Hepatocyte (in vitro differentiated cells): ENCODE data around the gene AFF2. TPM values are rescaled to one million over a fixed set of nuclear protein-coding genes. Genes with fewer than 3 reads are reported as not detected.

Experiments
- DNase-seq: peaks from one replicate; pipeline ENCODE4 v3.0.0-alpha.2; 2016; ENCODE audit warnings: low spot score
- H2AFZ ChIP-seq: fragments of 200-600 bp; sonication (generic); 2 replicates; pipeline ENCODE4 v1.6.0; 2016; ENCODE audit warnings: antibody characterized with exemption, mild to moderate bottlenecking
- H3K27ac ChIP-seq: fragments of 200-600 bp; sonication (generic); 2 replicates; pipeline ENCODE4 v1.5.1; 2016; ENCODE audit warnings: mild to moderate bottlenecking
- H3K27me3 ChIP-seq: fragments of 200-600 bp; sonication (generic); 2 replicates; pipeline ENCODE4 v1.6.1; 2016
- H3K36me3 ChIP-seq: fragments of 200-600 bp; sonication (generic); replicated peaks from 2 replicates; pipeline ENCODE4 v1.5.1; 2016; ENCODE audit warnings: low read depth; ENCODE audit not compliant: insufficient read depth
- H3K4me1 ChIP-seq: fragments of 200-600 bp; sonication (generic); 2 replicates; pipeline ENCODE4 v1.5.1; 2016; ENCODE audit warnings: mild to moderate bottlenecking, moderate library complexity; ENCODE audit not compliant: insufficient read depth
- H3K4me2 ChIP-seq: fragments of 200-600 bp; sonication (generic); 2 replicates; pipeline ENCODE4 v1.6.0; 2016
- H3K4me3 ChIP-seq: fragments of 200-600 bp; sonication (generic); 2 replicates; pipeline ENCODE4 v1.5.1; 2016; ENCODE audit warnings: mild to moderate bottlenecking
- H3K79me2 ChIP-seq: fragments of 200-600 bp; sonication (generic); 2 replicates; pipeline ENCODE4 v1.6.0; 2017; ENCODE audit warnings: mild to moderate bottlenecking
- H3K9me2 ChIP-seq: fragments of 200-600 bp; sonication (generic); replicated peaks from 2 replicates; pipeline ENCODE4 v1.6.0; 2017; ENCODE audit warnings: mild to moderate bottlenecking; ENCODE audit not compliant: insufficient read depth
- H3K9me3 ChIP-seq: fragments of 200-600 bp; sonication (generic); 2 replicates; pipeline ENCODE4 v1.5.1; 2016; ENCODE audit warnings: low read depth, mild to moderate bottlenecking
- H4K20me1 ChIP-seq: fragments of 200-600 bp; sonication (generic); 2 replicates; pipeline ENCODE4 v1.6.0; 2016; ENCODE audit warnings: mild to moderate bottlenecking; ENCODE audit not compliant: insufficient read depth, poor library complexity, severe bottlenecking
- CTCF ChIP-seq: fragments of 200-600 bp; sonication (generic); IDR thresholded peaks from 2 replicates; pipeline ENCODE4 v1.5.1; 2016; ENCODE audit warnings: antibody characterized with exemption, mild to moderate bottlenecking; ENCODE audit not compliant: poor library complexity
- EZH2 ChIP-seq: fragments of 200-600 bp; sonication (generic); IDR thresholded peaks from 2 replicates; pipeline ENCODE4 v1.6.1; 2016; ENCODE audit warnings: antibody characterized with exemption, mild to moderate bottlenecking, borderline replicate concordance
- EZH2phosphoT487 ChIP-seq: fragments of 200-600 bp; sonication (generic); IDR thresholded peaks from one replicate; pipeline ENCODE4 v1.6.1; 2018; ENCODE audit warnings: antibody characterized with exemption, mild to moderate bottlenecking, low read depth, moderate library complexity; ENCODE audit not compliant: unreplicated experiment, severe bottlenecking
- WGBS: methylation state at CpG from one replicate; pipeline ENCODE4 v1.1.6; 2016; ENCODE audit warnings: low lambda C conversion rate; ENCODE audit errors: missing lambda C conversion rate; 5-methylcytosine and 5-hydroxymethylcytosine counted together
- polyA plus RNA-seq: library from polyadenylated mRNA; unstranded; fragments of >200 nt; fragmentation: Nextera tagmentation; extraction: Ambion mirVana; gene quantifications from 2 replicates; pipeline ENCODE4 v1.2.1, GENCODE V29; 2016
- total RNA-seq: library from RNA; depleted of rRNA; stranded (reverse); fragments of >200 nt; gene quantifications from 2 replicates; pipeline ENCODE4 v1.2.3, GENCODE V29; 2014

Gene AFF2
- total and polyA plus RNA-seq, 2 experiments from 2014 or later = 2.1 to 6.5 TPM

- Histone ChIP-seq H3K4me2 (no peak overlapping the region), H3K4me3 (no peak overlapping the region), H3K36me3 (no peaks in the 10 kb centered on the region), H3K9me3 (no peaks in the 10 kb centered on the region), H3K27ac (no peak overlapping the region), H3K27me3 (no peaks in the 10 kb centered on the region), H3K79me2 (no peaks in the 10 kb centered on the region), H4K20me1 (no peaks in the 10 kb centered on the region), H3K9me2 (no peaks in the 10 kb centered on the region), H3K4me1 (no peaks in the 10 kb centered on the region), H2AFZ (no peak overlapping the region)
- WGBS = 52% methylated on average over 4 of the region's 4 CpGs
- no peak for DNase-seq
- TF ChIP-seq CTCF (no peak), EZH2 (no peak), EZH2phosphoT487 (no peak)
Measured at GRCh38 chrX:148466292-148466691, 34.1 kb upstream of the AFF2 start.

GRCh38 chrX:148470324-148470723, 30.1 kb upstream of the AFF2 start:
- Histone ChIP-seq H3K4me2 (no peak overlapping the region), H3K9me2 (no peaks in the 10 kb centered on the region), H3K27me3 (no peaks in the 10 kb centered on the region), H2AFZ (no peak overlapping the region), H3K9me3 (no peaks in the 10 kb centered on the region), H3K27ac (no peak overlapping the region), H4K20me1 (no peaks in the 10 kb centered on the region), H3K4me1 (no peaks in the 10 kb centered on the region), H3K79me2 (no peaks in the 10 kb centered on the region), H3K4me3 (no peak overlapping the region), H3K36me3 (no peaks in the 10 kb centered on the region)
- DNase-seq = no peak
- 70% methylated on average over 2 of the region's 2 CpGs for WGBS
- no peak for TF ChIP-seq CTCF
- TF ChIP-seq EZH2 = no peak
- no peak for TF ChIP-seq EZH2phosphoT487

- no peaks in the 10 kb centered on the region for H4K20me1 ChIP-seq
- H3K9me2 ChIP-seq = no peaks in the 10 kb centered on the region
- TF ChIP-seq EZH2 (no peak), CTCF (no peak), EZH2phosphoT487 (no peak)
- no peaks in the 10 kb centered on the region for H3K9me3 ChIP-seq
- H2AFZ ChIP-seq = no peak overlapping the region
- H3K4me1 ChIP-seq = no peaks in the 10 kb centered on the region
- H3K27ac ChIP-seq = no peak overlapping the region
- no peak overlapping the region for H3K4me3 ChIP-seq
- no peaks in the 10 kb centered on the region for H3K36me3 ChIP-seq
- 85% methylated on average over 4 of the region's 4 CpGs for WGBS
- H3K4me2 ChIP-seq = no peak overlapping the region
- no peaks in the 10 kb centered on the region for H3K27me3 ChIP-seq
- DNase-seq = no peak
- H3K79me2 ChIP-seq = no peaks in the 10 kb centered on the region
Measured at GRCh38 chrX:148474030-148474429, 26.4 kb upstream of the AFF2 start.

- Histone ChIP-seq H3K4me2 (no peak overlapping the region), H4K20me1 (no peaks in the 10 kb centered on the region), H3K27me3 (no peaks in the 10 kb centered on the region), H3K9me3 (no peaks in the 10 kb centered on the region), H3K4me1 (no peaks in the 10 kb centered on the region), H2AFZ (no peak overlapping the region), H3K27ac (no peak overlapping the region), H3K36me3 (no peaks in the 10 kb centered on the region), H3K4me3 (no peak overlapping the region), H3K79me2 (no peaks in the 10 kb centered on the region), H3K9me2 (no peaks in the 10 kb centered on the region)
- no peak for DNase-seq
- TF ChIP-seq CTCF = no peak
- TF ChIP-seq EZH2 = no peak
- no peak for TF ChIP-seq EZH2phosphoT487
- 84% methylated on average over 2 of the region's 2 CpGs for WGBS
Measured at GRCh38 chrX:148492057-148492456, 8.4 kb upstream of the AFF2 start.
